HG03064 (cell line): ENCODE measurements around the gene TMEM108.

Experiments
- ATAC-seq: cut with Tn5 transposase; IDR thresholded peaks from one replicate; pipeline ENCODE4 v1.9.1; 2021; ENCODE audit warnings: low read depth; ENCODE audit not compliant: unreplicated experiment

TMEM108 gene

DNA sequence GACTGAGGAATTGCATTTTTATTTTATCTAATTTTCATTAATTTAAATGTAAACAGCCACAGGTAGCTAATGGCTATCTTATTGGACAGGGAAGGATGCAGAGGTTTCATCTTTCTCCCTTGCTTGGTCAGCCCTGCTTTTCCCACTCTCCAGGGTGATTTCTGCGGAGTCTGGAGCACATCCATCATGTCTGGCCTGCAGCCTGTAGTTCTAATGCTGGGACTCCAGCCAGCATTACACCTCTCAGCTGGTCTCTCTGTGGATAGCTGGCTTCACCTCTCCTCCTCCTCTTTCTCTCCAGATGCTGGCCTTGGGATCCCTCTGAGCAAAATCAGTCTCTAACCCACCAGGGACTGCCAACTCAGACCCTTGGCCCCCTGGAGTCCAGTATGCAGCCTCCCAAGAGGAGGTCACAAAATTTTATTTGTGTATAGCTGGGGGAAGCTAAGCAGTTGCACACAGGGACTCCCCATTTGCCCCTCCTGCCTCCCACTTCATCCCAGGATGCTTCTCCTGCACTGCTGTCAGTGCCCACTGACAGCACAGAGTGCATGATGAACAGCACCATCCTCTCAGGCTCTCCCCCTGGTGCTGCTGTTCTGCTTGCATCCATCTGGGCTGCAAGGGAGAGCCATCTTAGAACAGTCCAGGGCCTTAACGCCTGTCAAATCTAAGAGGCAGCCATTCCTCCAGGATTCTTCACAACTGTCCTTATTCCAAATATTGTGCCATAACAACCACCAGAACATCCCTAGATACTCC, 363.4 kb downstream of the TMEM108 start:
- no peak for ATAC-seq

DNA sequence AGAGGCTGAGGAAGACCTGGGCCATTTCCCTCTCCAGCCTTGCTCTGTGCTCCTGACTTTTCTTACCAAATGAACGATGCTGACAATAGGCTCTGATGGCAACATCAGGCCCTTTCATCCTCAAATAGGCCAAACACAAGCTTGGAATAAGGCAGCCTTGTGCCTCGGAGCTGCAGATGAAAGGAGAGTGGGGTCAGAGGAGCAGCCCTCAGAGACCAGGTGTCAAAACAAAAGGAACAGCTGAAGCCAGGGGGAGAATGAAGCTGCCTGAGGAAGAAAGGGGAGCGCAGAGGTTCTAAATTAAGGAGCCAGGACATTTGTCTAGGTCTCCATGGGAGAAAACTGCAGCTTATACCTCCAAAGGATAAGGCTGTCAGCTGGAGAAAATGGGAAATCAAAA, 366.7 kb downstream of the TMEM108 start:
- ATAC-seq = no peak

DNA sequence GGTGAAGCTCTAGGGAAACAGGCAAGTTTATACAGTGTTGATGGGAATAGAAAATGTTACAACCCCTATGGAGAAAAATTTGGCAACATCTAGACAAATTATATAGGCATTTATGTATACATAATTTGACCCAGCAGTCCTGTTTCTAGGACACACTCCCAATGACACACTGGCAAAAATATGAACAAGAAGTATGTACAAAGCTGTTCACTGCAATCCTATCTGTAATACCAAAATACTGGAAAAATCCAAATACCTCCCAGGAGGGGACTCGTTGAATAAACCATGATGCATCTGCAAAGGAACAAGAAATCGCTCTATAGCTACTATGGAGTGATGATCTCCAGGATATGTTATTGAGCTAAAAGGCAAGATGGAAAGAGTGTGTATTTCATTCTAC, 370.2 kb downstream of the TMEM108 start:
- ATAC-seq = no peak

DNA sequence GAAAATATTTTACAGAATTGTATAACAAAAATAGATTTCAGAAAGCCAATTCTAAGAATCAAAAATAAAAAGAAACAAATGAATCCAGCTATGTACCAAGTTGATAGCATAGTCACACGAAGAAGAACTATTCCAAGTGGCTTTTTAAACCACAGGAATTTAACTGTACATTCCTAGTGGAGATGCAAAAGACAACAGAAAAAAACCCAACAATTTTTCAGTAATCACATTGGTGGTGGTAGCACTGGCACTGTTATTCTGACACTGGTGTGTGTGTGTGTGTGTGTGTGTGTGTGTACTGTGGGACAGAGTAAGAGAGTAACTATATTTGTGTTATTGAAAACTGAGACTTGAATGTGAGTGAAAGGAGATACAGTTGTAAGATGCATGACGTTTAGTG, 370.8 kb downstream of the TMEM108 start:
- ATAC-seq = no peak

DNA sequence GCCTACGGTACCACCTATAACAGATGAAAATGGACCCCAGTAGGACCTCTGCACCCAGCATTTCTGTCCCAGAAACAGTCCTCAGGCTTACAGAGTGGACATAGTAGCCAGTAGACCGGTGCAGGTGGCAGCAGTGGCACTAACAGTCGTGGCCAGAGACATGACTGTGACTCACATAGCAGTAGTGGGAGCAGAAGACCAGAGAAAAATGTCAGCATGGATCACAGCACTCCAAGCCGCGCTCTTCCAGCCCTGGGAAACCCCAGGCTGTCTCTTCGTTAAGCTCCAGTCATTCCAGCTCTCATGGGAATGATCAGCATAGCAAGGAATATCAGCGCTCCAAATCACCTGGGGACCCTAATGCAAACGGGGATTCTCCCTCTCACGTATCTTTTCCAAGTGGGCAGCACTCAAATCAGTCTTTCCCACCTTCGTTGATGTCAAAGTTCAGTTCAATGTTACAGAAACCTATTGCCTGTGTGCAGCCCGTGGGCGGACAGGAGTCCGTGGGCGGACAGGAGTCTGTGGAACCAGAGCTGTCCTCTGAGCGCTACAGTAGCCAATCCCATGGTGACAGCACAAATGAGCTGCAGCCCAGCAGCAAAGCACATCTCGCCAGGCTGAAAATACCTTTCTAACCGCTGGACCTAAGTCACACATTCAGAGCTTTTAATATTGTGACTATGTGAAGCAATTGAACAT, 372.2 kb downstream of the TMEM108 start:
- no peak for ATAC-seq

DNA sequence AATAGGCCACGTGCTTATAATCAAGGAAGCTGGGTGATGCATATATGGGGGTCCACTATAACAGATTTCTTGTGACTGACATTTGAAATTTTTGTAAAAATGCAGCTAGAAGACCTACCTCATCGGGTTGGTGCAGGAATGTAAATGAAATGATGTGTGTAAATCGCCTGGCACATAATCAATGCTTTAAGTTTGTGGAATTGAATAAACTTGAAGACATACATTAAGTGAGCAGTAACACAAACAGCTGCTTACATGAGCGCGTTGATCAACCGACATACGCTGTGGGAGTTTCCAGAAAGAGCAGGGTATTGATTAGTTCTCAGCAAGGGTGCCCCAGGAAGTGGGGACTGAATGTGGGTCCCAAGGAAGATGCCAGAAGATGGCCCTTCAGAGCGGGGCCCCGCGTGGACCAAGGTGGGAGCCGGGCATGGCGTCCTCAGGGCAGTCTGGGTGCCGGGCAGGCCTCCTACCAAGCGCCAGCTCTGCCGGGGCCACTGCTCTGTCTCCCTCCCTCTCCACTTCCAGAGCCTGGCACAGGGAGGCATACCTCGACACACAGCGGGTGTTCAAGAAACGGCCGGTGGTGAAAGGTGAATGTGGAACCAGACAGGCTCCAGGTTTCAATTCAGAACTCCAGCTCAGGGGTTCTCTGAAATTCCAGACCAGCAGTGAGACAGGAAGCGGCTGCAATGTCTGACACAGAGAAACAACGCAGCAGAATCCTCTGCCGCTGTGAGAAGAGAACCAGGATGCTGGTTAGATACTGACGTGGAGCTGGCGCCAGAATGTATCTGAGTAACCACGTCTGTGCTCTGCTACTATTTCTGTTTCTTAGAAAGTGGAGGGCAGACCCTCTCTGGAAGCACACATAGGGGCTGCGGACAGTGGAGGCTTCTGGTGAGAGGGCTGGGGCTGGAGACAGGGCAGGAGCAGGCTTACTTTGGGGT, 374.3 kb downstream of the TMEM108 start:
- no peak for ATAC-seq

DNA sequence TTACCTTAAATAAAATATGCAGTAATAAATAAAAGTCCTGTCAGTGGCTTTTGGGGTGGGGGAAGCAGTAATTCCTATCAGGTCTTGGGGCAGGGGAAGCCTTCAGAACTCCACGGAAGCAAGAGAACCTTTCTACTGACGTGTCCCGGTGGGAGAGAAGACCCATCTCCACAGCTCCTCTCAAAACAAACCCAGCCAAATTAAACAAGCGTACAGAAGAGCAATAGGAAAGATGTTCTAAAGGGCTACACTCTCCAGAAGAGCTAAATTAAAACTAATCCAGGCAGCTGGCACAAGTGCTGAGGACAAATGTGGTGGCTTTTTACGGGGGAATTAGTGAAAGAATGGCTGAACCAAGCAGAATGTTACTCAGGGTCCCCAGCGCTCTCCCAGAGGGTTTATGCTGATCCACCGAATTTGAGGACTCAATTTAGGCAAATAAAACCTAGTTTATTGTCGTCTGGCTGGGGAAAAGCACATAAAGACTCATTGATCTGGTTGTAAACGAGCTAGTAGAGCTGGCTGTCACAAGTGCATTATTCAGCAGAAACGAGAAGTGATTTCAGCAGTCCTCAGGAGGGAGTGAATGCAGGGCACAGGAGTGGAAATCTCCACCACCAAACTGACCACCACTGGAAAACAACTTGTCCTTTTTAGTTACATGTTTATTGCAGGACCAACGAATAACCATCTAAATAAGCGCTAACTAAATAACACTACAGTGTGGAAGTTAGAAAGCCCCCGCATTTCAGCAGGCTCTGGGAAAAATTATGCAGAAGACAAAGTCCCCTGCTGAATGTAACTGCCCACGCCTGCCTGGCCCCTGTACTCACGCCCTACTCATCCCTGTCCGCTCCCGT, 375.2 kb downstream of the TMEM108 start:
- ATAC-seq = no peak

DNA sequence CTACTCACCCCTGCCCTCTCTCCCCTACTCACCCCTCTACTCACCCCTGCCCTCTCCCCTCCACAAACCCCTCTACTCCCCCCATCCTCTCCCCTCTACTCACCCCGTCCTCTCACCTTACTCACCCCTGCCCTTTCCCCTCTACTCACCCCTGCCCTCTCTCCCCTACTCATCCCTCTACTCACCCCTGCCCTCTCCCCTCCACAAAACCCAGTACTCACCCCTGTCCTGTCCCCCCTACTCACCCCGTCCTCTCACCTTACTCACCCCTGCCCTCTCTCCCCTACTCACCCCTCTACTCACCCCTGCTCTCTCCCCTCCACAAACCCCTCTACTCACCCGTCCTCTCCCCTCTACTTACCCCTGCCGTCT, 375.8 kb downstream of the TMEM108 start:
- ATAC-seq = no peak

DNA sequence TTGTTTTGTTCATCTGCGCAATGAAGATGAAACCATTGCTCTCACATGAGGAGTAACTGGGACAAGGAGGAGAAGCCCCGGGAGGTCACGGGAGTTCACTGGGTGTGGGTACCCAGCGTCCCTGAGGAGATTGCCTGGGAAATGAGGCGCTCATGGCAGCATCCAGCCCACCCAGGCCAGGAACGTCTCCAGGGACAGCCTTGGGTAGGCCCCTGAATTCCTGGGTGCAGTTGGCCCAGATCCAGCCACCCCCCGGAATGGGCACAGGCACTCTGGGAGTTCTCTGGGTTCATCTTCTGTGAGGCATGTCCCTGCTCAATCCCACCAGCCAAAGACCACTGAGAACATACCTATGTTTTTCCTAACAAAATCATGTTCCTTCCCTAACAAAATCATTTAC, 380.2 kb downstream of the TMEM108 start:
- ATAC-seq = no peak

DNA sequence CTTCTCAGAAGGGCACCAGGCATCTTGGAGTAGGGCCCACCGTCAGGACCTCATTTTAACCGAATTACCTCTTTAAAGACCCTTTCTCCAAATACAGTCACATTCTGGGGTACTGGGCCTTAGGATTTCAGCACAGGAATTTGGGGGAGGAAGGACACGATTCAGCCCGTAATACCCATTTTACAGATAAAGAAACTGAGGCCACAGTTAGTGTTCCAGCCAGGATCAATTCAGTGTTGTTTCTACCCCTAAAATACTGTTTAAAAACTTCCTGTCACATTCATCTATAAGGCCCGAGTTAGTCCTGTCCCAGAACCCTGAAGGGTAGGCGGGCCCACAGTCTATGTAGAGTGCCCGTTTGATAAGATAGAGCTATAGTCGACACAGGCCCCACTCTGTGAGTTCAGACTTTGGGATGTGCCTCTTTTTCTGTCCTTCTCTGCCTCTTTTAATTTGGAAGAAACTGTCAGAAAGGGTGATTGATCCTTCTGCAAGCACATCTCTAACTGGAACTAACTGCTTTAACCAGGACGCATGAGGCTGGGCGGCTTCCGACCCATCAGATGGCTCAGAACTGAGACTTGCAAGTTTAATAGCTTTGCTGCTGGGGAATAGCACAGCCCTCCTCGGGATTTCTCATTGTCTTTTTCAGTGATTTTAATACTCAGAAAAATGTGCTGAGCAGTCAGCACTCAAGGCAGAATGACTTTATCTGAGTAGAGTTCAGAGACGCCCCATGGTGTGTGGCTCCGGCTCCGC, 381.1 kb downstream of the TMEM108 start:
- ATAC-seq = no peak

DNA sequence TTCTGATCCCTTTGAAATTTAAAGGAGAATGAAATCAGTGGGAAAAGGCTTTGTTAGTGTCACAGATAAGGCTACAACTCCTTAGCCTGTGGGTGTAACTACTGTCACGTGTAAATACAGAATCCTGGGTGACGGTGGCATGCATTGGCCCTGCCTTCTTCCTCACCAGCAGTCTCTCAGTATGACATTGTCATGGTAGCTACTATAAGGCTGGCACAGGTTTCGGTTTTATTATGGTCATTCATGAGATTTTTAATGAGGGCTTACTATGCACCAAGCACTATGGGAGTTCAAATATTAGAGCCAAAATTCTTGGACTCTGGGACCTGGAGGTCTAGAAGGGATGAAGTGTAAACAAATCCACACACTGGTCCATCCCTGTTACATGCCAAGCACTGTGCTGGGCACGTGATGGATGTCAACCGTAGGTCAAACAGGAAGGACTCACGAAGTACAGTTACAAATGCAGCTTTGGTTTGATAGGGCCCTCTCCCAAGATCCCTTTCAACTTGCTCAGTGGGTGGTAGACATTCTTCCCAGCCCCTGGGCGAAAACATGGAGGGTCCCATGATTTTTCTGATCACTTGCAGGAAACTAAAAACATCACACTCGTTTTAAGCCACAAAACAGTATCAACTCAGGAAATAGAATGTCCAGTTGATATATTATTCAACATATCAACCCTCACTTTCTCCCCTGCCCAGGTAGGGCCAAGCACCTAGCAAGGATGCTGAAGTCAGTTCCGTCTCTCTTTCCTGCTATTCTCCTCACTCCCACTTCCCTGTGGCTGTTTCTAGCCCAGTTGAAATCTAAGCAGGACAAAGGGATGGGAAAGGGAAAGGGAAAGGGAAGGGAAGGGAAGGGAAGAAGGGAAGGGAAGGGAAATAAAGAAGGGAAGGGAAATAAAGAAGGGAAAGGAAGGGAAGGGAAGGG, 387.0 kb downstream of the TMEM108 start:
- no peak for ATAC-seq

DNA sequence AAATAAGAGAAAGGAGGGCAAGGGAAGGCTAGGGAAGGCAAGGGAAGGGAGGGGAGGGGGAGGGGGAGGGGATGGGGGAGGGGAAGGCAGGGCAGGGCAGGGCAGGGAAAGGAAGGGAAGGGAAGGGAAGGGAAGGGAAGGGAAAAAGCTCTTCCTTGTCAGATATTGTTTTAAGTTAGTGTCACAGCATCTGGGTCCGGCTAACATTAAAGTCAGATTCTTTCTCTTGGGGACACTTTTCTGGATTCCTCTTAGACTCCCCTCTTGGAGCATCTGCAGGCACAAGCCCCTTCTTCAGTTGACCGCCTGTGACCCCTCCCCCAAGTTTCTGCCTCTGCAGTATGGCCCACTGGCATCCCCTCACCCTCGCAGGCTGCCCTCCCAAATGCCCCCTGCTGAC, 387.7 kb downstream of the TMEM108 start:
- no peak for ATAC-seq

DNA sequence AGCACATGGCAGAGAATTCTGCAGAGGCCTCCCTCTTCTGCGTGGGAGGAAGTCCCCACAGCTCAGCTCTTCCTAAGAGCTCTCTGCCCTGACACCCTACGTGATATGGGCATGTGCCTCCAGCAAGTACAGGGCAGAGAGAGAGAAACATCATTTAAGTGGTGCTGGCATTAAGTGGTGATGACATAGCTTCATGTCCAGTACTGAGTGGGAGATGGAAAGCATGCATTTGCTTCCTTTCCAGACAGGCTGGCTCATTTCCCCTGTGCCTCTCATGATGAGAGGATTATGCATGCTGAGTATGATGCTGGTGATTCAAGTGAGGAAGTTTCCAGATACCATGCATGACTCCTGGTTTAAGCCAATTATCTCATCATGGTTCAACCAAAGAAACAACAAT, 388.5 kb downstream of the TMEM108 start:
- ATAC-seq = no peak

DNA sequence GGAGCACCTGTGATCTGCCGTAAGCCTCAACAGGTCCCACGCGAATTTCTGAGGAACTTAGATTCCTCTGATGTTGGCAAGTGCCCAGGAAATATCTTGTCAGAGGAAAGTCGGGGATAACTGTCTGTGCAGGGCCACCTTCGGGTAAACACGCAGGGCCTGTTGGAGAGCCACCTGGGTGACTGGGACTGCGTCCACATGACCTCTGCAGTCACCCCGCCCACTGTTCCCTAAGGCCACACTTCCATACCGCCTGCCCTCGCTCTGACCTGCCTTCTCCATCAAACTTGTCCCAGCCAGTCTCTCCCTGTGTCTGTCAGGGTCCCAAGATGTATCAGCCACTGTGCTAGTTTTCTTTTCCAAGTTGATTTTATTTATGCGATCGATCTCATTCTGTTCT, 390.4 kb downstream of the TMEM108 start:
- no peak for ATAC-seq

DNA sequence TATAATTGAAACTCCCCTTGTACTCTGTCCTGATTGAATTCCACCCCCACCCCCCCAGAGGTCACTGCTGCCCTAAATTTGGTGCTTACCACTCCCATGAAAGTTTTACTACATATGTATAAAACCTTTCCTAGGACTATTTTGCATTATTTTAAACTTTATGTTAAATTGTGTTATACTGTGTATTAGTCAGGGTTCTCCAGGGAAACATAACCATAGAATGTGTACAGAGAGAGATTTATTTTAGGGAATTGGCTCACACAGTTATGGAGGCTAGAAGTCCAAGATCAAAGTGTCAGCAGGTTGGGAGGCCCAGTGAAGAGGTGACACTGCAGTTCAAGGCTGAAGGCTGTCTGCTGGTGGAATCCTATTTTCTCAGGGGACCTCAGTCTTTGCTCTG, 390.9 kb downstream of the TMEM108 start:
- no peak for ATAC-seq

DNA sequence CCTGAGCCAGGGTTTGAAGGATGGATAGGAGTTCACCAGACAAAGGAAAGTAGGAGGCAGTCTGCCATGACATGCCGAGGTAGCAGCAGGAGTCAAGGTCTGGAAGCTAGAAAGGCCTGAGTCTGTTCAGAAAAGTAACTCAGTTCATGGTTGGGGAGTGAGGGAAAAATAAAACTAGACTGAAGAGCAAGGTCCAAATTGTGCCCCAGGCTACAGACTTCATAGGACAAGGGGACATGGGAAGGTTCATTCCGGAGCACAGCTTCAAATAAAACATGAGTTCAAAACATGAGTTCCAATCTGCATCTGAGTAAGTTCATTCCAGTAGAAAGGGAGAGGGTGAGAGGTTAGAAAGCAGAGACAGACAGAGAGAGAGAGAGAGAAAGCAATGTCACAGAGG, 401.4 kb downstream of the TMEM108 start:
- ATAC-seq = no peak

DNA sequence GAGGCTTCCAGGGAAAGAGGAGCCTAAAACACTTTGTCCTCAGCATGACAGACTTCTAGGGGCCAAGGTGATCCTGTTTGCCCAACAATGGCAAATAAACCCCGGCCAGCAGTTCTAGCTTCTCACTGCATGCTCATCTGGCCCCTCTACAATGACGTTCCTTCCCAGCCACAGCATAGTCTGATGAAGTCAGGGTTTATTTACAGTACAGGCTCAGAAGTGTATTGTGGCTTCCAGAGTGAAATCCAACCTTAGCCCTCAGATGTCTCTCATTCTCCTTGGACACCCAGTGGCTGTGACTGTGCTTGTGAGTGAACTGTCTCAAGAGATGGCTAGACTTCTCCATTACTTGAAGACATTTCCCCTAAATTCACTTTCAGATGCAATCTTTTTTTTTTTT, 402.5 kb downstream of the TMEM108 start:
- no peak for ATAC-seq

DNA sequence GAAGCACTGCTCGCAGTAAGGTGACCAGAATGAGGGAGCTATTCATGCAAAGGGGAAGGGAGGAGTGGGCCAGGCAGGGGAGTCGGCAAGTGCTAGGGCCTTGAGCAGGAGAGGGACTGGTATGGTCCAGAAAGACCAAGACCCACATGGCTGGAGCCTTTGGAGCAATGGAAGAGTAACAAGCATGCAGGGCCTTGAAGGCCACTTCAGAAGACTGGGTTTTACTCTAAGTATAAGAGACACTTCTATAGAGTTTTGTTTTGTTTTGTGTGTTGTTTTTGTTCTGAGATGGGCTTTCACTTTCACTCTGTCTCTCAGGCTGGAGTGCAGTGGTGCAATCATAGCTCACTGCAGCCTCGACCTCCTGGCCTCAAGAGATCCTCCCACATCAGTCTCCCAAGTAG, 403.7 kb downstream of the TMEM108 start:
- peak; percentile 52 for ATAC-seq

DNA sequence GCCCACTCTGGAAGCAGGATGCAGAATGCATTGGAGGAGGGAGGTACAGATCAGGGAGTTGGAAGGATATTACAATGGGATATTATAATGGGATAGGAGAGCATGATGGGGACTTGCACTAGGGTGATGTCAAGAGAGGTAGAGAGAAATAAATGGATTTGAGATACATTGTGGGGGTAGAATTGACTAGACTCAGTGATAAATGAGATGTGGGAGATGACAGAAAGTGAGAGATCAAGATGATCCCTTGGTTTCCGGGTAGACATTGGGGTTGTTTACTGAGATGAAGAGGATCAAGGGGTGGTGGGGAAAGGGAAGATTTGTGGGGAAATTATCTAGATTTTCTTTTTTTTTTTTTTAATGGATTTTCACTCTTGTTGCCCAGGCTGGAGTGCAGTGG, 404.3 kb downstream of the TMEM108 start:
- ATAC-seq = no peak
